ENCODE measurements around the gene MIX23. TPM values are rescaled to one million over a fixed set of nuclear protein-coding genes. Genes with fewer than 3 reads are reported as not detected.

The MIX23 gene
- total RNA-seq, 1 experiment from 2014 or later = 94.4 TPM

GRCh38 chr3:122322095-122323075 is 60.6 kb downstream of the MIX23 start:
- ChIA-PET CTCF (interaction anchor here (0.7 to 1.9 kb wide), 6 partner anchors 9 to 94 kb away, joined by 3 to 18 read pairs (median 4); no protein-coding TSS in a partner anchor), POLR2A (interaction anchor here (0.6 to 1.9 kb wide), 7 partner anchors 8 to 163 kb away, joined by 3 to 22 read pairs (median 6); partner anchors contain the start of gene FAM162A)
- TF ChIP-seq CTCF (IDR thresholded peaks at IDR 0.05; ENCODE audit: unreplicated experiment) = no peak
- peaks cover 15% of the 10 kb centered on the region for H3K9me3 Mint-ChIP-seq (ENCODE audit: unreplicated experiment)
- intact Hi-C loops (cut with micrococcal nuclease) = no loop called here
- H3K27me3 Mint-ChIP-seq (ENCODE audit: insufficient read depth, unreplicated experiment) = no peaks in the 10 kb centered on the region
- BruUV-seq (replicated peaks) = no TSS peak
- no peak overlapping the region for H3K4me3 Mint-ChIP-seq (ENCODE audit: unreplicated experiment)
- peaks cover 10% of the 10 kb centered on the region for H3K4me1 Mint-ChIP-seq (ENCODE audit: insufficient read depth, unreplicated experiment)
- DNase-seq (ENCODE audit: unreplicated experiment) = no peak
- H3K27ac Mint-ChIP-seq (ENCODE audit: low read depth, unreplicated experiment) = no peak overlapping the region
- H3K36me3 Mint-ChIP-seq (ENCODE audit: insufficient read depth, unreplicated experiment) = peaks cover 8% of the 10 kb centered on the region

- no TSS peak for BruUV-seq (replicated peaks)
- H3K9me3 Mint-ChIP-seq (ENCODE audit: unreplicated experiment) = peaks cover 15% of the 10 kb centered on the region
- no peak overlapping the region for H3K4me3 Mint-ChIP-seq (ENCODE audit: unreplicated experiment)
- ChIA-PET CTCF (interaction anchor here (2.3 kb wide), 1 partner anchor 12 kb away, joined by 12 read pairs; no protein-coding TSS in a partner anchor), POLR2A (interaction anchor here (0.9 to 1.5 kb wide), 4 partner anchors 9 to 772 kb away, joined by 3 to 6 read pairs (median 4); partner anchors contain the start of genes MIX23 and POLQ)
- H3K27me3 Mint-ChIP-seq (ENCODE audit: insufficient read depth, unreplicated experiment) = no peaks in the 10 kb centered on the region
- peaks cover 11% of the 10 kb centered on the region for H3K4me1 Mint-ChIP-seq (ENCODE audit: insufficient read depth, unreplicated experiment)
- no peak overlapping the region for H3K27ac Mint-ChIP-seq (ENCODE audit: low read depth, unreplicated experiment)
- TF ChIP-seq CTCF (IDR thresholded peaks at IDR 0.05; ENCODE audit: unreplicated experiment) = no peak
- no peaks in the 10 kb centered on the region for H3K36me3 Mint-ChIP-seq (ENCODE audit: insufficient read depth, unreplicated experiment)
- no peak for DNase-seq (ENCODE audit: unreplicated experiment)
- intact Hi-C loops (cut with micrococcal nuclease) = no loop called here
Observed at GRCh38 chr3:122318620-122319019, 64.4 kb downstream of the MIX23 start.

- Mint-ChIP-seq H3K4me1 (ENCODE audit: insufficient read depth, unreplicated experiment) (peaks cover 19% of the 10 kb centered on the region), H3K36me3 (ENCODE audit: insufficient read depth, unreplicated experiment) (no peaks in the 10 kb centered on the region), H3K9me3 (ENCODE audit: unreplicated experiment) (peaks cover 15% of the 10 kb centered on the region), H3K27ac (ENCODE audit: low read depth, unreplicated experiment) (peak overlapping the region; percentile 79), H3K27me3 (ENCODE audit: insufficient read depth, unreplicated experiment) (no peaks in the 10 kb centered on the region), H3K4me3 (ENCODE audit: unreplicated experiment) (no peak overlapping the region)
- no TSS peak for BruUV-seq (replicated peaks)
- TF ChIP-seq CTCF (IDR thresholded peaks at IDR 0.05; ENCODE audit: unreplicated experiment) = no peak
- ChIA-PET CTCF (interaction anchor here (2.3 kb wide), 1 partner anchor 10 kb away, joined by 12 read pairs; no protein-coding TSS in a partner anchor), POLR2A (interaction anchor here (7.4 to 7.5 kb wide), 2 partner anchors 9 to 38 kb away, joined by 59 to 89 read pairs; partner anchors contain the start of gene CSTA)
- no peak for DNase-seq (ENCODE audit: unreplicated experiment)
- intact Hi-C loops (cut with micrococcal nuclease) = no loop called here
Observed at GRCh38 chr3:122316368-122316767, 66.7 kb downstream of the MIX23 start.

- H3K36me3 Mint-ChIP-seq (ENCODE audit: insufficient read depth, unreplicated experiment) = no peaks in the 10 kb centered on the region
- CTCF ChIA-PET = interaction anchor here (0.8 to 2.5 kb wide), 4 partner anchors 9 to 41 kb away, joined by 3 to 19 read pairs (median 9); no protein-coding TSS in a partner anchor
- H3K4me3 Mint-ChIP-seq (ENCODE audit: unreplicated experiment) = no peak overlapping the region
- no TSS peak for BruUV-seq (replicated peaks)
- no peak for DNase-seq (ENCODE audit: unreplicated experiment)
- no peaks in the 10 kb centered on the region for H3K27me3 Mint-ChIP-seq (ENCODE audit: insufficient read depth, unreplicated experiment)
- POLR2A ChIA-PET = interaction anchor here (1.4 to 7.5 kb wide), 4 partner anchors 10 to 68 kb away, joined by 5 to 89 read pairs (median 46); partner anchors contain the start of genes CSTA, FAM162A and MIX23
- peaks cover 19% of the 10 kb centered on the region for H3K4me1 Mint-ChIP-seq (ENCODE audit: insufficient read depth, unreplicated experiment)
- peaks cover 15% of the 10 kb centered on the region for H3K9me3 Mint-ChIP-seq (ENCODE audit: unreplicated experiment)
- intact Hi-C loops (cut with micrococcal nuclease) = no loop called here
- TF ChIP-seq CTCF (IDR thresholded peaks at IDR 0.05; ENCODE audit: unreplicated experiment) = no peak
- H3K27ac Mint-ChIP-seq (ENCODE audit: low read depth, unreplicated experiment) = peak overlapping the region; percentile 79
Observed at GRCh38 chr3:122315619-122316018, 67.4 kb downstream of the MIX23 start.
